DMS53 (cell line): ENCODE measurements around the gene FRS3.
"Not testable (repeated sequence)": the region's sequence is repeated elsewhere in the genome, so short reads cannot be mapped to it uniquely, and the experiment has no call there.

Experiments used
- DNase-seq: peaks from one replicate; lab custom pipeline; 2025; lab: John Stamatoyannopoulos, UW

Gene FRS3, protein sequence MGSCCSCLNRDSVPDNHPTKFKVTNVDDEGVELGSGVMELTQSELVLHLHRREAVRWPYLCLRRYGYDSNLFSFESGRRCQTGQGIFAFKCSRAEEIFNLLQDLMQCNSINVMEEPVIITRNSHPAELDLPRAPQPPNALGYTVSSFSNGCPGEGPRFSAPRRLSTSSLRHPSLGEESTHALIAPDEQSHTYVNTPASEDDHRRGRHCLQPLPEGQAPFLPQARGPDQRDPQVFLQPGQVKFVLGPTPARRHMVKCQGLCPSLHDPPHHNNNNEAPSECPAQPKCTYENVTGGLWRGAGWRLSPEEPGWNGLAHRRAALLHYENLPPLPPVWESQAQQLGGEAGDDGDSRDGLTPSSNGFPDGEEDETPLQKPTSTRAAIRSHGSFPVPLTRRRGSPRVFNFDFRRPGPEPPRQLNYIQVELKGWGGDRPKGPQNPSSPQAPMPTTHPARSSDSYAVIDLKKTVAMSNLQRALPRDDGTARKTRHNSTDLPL

GRCh38 chr6:41779788-41780550 lies at the start of gene FRS3:
Gene FRS3 (minus strand): TSS chr6:41779900. CDS start chr6:41776987, 2,913 bp downstream.
- peak; percentile 97 for DNase-seq

DNA sequence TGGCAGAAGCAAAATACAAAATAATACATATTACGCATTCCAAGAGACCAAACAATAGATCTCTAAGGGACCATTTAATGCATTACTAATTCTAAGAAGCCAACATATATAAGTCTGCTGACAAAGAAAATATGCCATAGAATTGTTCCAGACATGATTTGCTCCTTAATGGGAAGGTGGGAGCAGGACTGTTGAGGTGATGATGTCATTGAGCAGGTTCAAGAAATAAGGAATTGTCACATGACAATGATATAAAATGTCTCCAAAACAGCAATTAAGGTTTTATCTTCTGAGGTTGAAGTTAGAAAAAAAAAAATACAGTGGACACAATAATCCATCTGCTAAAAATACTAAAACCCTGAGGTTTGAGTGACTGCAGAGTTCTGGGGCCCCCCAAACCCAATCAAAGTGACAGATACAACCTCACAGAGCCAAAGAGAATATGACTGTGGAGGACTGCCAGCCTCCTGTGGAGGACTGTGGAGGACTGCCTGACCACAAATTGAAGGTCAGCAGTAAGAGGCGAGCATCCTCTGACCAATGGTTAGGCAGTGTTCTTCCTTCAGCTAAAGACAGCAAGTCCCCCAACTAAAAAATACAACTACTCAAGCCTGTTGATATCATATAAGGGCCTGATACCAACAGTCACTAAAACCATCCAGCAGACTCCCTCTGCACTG lies 46.8 kb upstream of the FRS3 start:
- DNase-seq: no peak

DNA sequence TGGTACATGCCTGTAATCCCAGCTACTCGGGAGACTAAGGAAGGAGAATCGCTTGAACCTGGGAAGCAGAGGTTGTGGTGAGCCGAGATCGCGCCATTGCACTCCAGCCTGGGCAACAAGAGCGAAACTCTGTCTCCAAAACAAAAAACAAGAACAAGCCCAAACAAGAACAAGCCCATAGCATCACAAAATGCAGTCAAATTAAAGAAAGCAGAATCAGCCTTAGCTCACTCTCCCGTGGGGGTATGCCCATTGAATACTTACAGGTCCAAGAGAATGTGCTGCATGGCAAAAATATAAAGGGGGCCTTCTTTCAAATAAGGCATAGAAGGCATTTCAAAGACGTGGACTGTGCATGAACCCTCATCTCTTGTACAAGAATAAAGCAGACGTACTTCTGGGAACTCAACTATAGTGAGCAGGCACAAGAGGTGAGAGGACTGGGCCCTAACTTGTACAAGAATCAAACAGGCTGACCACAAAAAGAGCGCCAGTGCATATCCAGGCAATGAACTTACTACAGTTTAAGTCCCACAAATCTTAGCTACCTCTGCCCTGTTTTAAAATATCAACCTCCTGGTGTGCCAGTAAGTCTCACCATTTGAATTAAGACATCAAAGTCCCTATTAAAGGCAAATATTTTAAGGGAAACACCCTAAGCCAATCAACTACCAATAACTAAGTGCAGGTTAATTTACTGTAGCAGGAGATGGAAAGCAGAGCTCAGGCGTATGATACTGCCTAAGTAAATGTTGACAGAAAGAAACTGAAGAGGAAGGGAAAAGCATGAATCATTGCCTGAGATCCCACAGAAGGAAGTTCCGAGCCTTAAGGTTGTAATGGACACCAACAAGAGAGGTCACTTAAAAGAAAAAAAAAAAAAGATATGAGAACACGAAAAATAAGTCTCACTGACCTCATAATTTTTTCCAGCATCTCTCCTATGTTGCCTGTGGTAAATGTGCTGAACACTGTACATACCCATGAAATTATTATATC lies 45.2 kb upstream of the FRS3 start:
- peak; percentile 81 for DNase-seq

- DNase-seq: no peak
These were observed 43.5 kb upstream of the FRS3 start for GRCh38 chr6:41823178-41823577.

GRCh38 chr6:41822021-41822420 lies 42.3 kb upstream of the FRS3 start:
- DNase-seq: no peak

- no peak for DNase-seq
These were observed 41.6 kb upstream of the FRS3 start for GRCh38 chr6:41821266-41821665.

DNA sequence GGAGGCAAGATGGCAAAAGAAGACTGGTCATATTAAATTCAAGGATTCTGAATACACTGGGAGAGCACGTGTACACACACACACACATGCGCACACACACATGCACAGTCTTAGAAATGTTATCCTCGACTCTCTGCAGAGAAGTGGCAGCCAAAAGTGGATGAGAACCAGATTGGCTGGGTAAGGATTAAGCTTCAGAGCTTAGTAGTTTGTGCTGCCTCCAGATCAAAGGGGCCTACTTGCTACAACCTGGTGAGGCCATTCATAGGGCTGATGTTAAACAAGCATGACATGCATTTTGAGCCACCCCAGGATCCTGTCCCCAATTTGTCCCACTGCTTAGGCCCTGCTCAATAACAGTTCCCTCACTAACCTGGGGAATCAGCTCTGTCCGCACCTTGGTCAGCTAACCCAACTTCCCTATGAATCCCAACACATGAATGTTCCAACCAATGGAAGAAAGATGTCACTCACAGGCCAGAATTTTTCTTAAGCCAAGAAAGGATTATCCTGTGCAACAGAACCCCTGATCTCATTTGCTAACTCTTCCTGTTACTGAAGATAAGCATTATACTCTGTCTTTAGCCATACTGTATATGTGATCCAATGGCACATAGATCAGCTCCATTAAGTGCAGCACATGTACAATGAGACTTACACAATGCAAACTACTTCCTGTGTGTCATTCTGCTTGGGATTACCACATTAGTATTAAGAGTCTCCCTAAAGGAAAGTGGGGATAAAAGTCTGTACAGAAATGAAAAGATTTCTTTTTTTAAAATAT lies 38.8 kb upstream of the FRS3 start:
- no peak for DNase-seq

DNA sequence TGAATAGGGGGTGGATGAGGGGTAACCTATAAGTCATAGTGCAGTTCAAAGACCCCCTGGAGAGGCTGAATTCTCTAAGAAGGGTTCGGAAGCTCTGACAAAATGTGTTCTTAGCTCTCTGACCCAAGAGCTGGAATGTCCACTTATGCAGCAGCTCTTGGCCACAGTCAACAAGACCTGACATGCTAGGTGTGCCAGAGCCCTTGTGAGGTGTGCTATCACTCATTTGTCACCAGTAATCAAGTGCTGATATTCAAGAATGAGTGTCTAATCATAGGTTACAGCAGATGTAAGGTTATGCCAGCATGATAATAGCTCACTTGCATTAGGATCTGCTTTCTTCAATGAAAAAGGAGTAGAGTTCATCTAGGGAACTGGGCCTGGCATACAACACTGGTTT lies 35.9 kb upstream of the FRS3 start:
- no peak for DNase-seq

- DNase-seq: no peak
These were observed 34.9 kb upstream of the FRS3 start for GRCh38 chr6:41814629-41815028.

GRCh38 chr6:41813956-41814355 lies 34.3 kb upstream of the FRS3 start:
- no peak for DNase-seq

DNA sequence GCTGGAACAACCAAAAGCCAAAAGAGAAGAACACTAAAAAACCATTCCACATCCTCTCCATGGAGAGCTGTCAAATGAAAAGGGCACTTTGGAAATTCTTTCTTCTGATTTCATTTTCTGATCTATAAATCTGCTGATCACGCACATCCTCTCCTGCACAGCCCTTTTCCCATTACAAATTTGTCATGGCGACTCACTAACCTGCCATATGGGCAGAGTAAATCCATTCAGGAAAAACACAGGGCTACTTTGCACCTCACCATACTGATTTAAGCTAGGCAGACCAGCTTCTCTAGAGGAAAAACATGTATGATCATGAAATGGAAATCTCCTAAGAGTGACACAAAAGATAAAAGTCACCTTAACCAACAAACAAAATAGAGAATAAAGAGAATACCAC lies 33.8 kb upstream of the FRS3 start:
- no peak for DNase-seq

DNA sequence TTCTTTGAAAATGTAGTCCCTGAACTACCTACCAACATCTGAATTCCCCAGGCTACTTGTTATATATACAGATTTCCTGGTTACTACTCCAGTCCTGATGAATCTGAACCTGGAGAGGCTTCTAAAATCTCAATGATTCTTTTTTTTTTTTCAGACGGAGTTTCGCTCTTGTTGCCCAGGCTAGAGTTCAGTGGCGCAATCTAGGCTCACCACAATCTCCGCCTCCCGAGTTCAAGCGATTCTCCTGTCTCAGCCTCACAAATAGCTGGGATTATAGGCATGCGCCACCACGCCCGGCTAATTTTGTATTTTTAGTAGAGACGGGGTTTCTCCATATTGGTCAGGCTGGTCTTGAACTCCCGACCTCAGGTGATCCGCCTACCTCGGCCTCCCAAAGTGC lies 32.2 kb upstream of the FRS3 start:
- DNase-seq: not testable (repeated sequence)

DNA sequence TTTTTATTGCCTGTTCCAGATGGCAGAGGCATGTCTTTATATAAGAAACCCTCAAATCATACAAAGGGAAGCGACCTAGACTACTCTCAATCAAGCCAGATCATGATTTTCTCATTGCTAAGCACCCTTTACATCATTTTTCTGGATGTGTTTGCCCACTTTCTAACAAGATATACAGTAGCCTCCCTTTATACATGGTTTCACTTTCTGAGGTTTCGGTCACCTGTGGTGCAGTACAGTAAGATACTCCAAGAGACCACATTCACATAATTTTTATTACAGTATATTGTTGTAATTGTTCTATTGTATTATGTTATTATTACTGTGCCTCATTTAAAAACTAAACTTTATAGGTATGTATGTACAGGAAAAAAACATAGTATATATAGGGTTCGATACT lies 31.4 kb upstream of the FRS3 start:
- no peak for DNase-seq

DNA sequence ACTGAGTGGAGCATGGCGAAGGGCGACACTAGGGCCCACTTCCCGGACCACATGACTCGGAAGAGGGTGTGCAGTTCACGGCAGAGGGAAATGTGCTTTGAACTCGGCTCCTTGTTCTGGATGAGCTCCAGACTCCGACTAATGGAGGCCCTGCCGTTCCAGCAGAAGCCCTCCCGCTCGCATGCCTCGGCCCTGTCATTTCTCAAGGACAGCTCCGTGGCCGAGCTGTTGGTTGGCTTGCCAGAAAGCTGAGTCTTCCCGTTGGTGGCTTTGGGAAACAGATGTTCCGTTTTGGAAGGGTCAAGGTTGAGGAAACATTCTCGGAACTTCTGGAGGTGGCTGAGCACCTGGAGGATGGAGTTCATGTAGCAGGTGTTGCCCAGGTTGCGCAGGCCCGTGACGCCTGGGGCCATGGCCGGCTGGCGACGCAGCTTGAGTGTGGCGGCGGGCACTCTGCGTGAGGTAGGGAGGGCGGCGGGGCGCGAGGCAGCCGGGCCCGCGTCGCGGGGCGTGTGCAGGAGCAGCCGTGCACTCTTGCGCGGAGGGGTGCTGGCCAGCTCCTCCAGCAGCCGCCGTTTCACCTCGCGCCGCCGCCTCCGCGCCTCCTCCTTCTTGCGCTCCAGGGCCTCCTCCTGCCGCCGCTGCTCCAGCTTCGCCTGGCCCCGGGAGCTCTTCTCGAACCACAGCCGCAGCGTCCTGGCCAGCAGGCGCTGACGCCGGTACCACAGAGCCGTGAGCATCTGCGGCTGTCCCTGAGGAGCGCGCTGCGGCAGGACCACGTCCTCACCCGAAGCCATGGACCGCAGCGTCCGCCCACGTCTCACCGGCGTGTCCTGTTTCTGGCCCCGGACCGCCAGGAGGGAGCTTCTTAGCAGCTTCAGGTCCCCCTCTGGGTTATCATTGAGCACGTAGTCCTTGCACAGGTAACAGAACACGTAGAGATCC lies 26.4 kb upstream of the FRS3 start:
- DNase-seq: no peak

- DNase-seq: peak; percentile 42
These were observed 21.7 kb upstream of the FRS3 start for GRCh38 chr6:41801380-41801779.

DNA sequence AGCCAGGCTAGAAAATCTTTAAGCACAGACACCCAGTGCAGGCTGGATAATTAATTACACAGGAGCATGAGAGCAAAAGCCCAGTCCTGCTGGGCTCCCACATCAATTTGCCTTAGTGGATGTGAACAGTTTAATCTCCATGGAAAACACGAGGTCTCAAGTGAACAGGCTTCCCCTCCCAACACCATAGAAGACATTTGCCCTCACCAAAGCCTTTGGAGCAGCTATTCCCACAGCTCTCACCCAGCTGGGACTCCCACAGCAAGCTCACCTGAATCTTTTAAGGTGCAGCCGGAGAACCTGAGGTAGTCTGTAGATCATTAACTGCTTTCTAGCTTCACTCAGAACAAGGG lies 19.8 kb upstream of the FRS3 start:
- DNase-seq: no peak

GRCh38 chr6:41798901-41799558 lies 19.3 kb upstream of the FRS3 start:
- no peak for DNase-seq

- no peak for DNase-seq
These were observed 16.8 kb upstream of the FRS3 start for GRCh38 chr6:41796474-41796873.

GRCh38 chr6:41791984-41792383 lies 12.3 kb upstream of the FRS3 start:
- no peak for DNase-seq
